ENCODE data around the gene GPR183.

GPR183 gene

DNA sequence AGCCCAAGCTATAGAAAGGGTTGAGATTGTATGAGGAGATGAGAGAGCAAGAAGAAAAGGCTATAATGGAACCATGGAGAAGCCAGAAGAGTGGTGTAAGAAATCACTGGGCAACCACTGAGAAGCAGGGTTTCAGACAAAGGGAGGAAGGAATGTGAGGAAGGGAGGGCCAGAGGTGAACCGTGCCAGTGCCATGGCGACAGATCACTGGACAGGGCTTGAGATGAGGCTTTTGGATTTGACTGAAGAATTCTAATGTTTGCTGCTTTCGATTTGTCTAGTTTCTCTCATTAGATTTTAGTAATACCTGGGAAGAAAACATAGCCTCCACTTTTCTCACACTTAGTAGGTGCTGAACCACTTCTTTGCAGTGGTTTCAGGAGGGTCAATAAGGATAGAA, 6.3 kb upstream of the GPR183 start:
- no peak overlapping the region for H3K27ac ChIP-seq
- TF ChIP-seq, protein P1, sequence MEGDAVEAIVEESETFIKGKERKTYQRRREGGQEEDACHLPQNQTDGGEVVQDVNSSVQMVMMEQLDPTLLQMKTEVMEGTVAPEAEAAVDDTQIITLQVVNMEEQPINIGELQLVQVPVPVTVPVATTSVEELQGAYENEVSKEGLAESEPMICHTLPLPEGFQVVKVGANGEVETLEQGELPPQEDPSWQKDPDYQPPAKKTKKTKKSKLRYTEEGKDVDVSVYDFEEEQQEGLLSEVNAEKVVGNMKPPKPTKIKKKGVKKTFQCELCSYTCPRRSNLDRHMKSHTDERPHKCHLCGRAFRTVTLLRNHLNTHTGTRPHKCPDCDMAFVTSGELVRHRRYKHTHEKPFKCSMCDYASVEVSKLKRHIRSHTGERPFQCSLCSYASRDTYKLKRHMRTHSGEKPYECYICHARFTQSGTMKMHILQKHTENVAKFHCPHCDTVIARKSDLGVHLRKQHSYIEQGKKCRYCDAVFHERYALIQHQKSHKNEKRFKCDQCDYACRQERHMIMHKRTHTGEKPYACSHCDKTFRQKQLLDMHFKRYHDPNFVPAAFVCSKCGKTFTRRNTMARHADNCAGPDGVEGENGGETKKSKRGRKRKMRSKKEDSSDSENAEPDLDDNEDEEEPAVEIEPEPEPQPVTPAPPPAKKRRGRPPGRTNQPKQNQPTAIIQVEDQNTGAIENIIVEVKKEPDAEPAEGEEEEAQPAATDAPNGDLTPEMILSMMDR (IDR thresholded peaks at IDR 0.05): no peak
- TF ChIP-seq ZFX (IDR thresholded peaks at IDR 0.05; ENCODE audit: borderline replicate concordance): no peak

DNA sequence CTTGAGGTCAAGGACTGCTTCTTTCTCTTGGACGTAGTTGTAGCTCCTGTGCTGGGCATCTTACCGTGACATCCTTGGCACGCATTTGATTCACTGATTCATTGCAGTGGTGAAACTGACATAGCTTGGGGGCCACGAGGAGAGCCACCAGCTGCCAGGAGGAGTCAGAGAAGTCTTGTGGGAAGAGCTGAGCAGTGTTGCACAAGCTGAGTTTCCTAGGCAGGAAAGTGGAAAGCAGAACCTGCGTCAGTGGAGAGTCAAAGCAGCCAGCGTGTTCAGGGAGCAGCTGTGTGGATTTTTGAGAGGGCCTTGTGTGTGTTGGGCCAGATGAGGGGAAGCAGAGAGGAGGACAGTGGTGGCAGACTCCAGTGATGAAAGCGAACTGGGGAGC, 5.3 kb upstream of the GPR183 start:
- H3K27ac ChIP-seq: no peak overlapping the region

DNA sequence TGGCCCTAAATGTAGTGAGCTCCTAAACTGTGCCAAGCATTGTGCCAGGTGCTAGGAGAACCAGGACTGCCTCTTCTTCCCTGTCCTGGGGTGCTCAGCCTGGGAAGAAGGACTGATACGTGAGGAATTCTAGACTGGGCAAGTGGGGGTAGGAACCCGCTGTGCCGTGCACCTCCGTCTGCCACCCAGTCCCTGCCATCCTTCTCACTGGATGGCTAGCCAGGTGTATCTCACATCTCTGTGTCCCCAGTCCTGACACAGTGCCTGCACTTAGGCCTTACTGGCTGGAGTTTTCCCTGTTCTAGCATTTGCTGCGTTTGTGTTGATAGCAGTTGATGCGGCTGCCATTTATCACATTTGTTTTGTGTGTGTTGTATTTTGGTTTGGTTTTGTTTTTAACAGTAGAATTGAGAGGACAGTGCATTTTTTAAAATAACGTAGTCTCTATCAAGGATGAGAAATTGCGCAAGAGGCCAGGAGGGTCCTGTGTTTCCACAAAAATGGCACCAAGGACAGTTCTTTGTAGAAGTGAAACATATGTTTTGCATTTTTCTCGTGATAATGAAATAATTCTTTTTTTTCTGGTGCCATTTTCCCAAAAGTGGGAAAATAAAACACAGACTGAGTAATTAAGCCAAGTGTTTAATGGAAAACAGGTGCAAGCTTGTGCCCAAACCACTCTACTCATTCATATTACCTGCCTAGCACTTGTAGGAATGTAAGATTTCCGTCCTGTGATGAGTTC, 4.7 kb upstream of the GPR183 start:
- no peak for TF ChIP-seq ZFX (IDR thresholded peaks at IDR 0.05; ENCODE audit: borderline replicate concordance)
- TF ChIP-seq, protein P1 (IDR thresholded peaks at IDR 0.05): no peak
- no peak overlapping the region for H3K27ac ChIP-seq

More for the DNA sequence above, 5.3 kb upstream of the GPR183 start:
- no peak for TF ChIP-seq ZFX (IDR thresholded peaks at IDR 0.05; ENCODE audit: borderline replicate concordance)
- TF ChIP-seq, protein P1 (IDR thresholded peaks at IDR 0.05): no peak

DNA sequence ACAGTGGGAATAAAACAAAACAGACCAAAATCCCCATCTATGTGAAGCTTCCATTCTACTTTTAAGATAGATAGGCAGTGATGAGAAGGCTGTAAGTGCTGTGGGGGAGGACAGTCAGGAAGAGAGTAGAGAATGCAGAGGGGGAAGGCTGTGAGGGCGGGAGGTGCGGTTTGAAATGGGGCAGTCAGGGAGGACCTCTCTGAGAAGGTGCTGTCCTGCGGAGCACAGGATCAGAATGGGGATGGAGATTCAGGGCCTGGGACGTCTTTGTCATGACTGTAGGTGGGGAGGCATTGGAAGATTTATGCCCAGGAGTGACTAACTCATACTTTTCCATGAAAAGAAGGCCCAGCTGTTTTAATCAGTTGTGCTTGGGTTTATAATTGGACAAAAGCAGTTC, 3.9 kb upstream of the GPR183 start:
- no peak overlapping the region for H3K27ac ChIP-seq
- TF ChIP-seq, protein P1 (IDR thresholded peaks at IDR 0.05): no peak
- TF ChIP-seq ZFX (IDR thresholded peaks at IDR 0.05; ENCODE audit: borderline replicate concordance): no peak

DNA sequence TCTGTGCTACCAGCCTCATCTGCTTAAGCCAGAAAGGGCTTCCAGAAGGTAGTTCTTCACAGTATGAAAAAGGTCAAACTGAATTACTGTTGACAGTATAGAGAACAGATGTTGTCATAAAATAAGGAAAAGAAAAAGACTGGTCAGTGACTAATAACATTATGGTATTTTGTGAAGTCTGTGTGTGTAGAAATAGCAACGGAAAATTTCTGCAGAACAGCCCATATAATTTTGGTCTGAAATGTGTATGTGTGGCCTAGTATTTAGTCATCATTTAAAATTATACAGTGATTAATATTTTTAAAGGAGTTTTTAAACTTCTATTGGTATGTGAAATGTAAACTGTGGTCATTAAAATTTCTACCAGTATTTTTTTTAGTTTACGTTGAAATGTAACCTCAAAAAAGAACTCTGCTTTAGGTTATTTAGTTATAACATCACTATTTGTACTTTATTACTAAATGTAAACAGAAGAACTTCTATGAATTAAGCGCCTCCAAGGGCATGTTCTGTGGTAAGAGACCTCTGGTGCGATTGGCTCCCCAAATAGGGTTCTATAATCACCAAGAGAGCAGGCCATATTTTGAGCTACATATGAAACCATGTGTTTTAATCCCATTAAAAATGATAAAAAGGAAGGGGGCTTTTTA, 3.3 kb upstream of the GPR183 start:
- TF ChIP-seq ZFX (IDR thresholded peaks at IDR 0.05; ENCODE audit: borderline replicate concordance): no peak
- TF ChIP-seq, protein P1 (IDR thresholded peaks at IDR 0.05): no peak
- no peak overlapping the region for H3K27ac ChIP-seq

DNA sequence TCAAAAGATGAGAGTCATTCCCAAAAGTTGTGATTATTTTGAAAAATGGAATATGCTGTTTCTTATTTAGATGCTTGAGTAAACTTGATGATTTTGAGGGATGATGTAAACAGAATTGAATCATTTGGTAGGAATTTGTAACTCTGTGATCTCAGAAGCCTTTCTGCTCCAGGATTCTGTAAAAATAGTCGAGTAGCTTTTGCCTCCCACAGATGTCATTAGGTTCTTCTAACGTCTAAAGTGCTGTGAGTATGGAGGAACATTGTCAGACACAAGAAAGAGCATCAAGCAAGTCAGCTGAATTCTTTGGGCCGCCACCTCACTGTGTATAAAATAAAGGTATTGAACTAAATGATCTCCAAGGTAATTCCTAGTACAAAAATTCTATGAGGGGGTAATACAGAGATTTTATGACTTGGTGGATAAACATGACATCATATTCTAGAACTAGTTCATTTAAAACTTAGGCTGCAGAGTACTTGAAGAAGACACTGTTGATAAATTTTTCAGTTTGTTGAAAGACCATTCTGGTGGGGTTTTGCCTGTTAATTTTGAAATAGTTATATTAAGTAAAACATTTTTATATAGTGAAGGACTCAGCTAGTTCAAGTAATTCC, 1.4 kb upstream of the GPR183 start:
- TF ChIP-seq, protein P1 (IDR thresholded peaks at IDR 0.05): no peak
- no peak for TF ChIP-seq ZFX (IDR thresholded peaks at IDR 0.05; ENCODE audit: borderline replicate concordance)
- no peak overlapping the region for H3K27ac ChIP-seq
